Transverse colon (tissue), 4 donors: ENCODE results near the gene TRIM37. TPM values are rescaled to one million over a fixed set of nuclear protein-coding genes. Genes with fewer than 3 reads are reported as not detected.

ENCODE experiments used
- DNase-seq: peaks from one replicate; pipeline ENCODE4 v3.0.0-alpha.2; 2019
- H3K27ac ChIP-seq, 4 donors: fragments of 200-600 bp; sonication (generic); 2 replicates each; pipeline ENCODE4 v1.5.1; 2016 to 2018; ENCODE audit warnings: inconsistent platforms in 4 of 4
- H3K27me3 ChIP-seq: fragments of 200-600 bp; sonication (generic); 2 replicates; pipeline ENCODE4 v1.5.1; 2017; ENCODE audit warnings: inconsistent platforms
- H3K36me3 ChIP-seq, 4 donors: fragments of 200-600 bp; sonication (generic); 2 replicates each; pipeline ENCODE4 v1.5.1; 2017 to 2019; ENCODE audit warnings: inconsistent platforms in 4 of 4
- H3K4me1 ChIP-seq, 4 donors: fragments of 200-600 bp; sonication (generic); 2 replicates each; pipeline ENCODE4 v1.5.1; 2017 to 2020; ENCODE audit warnings: inconsistent platforms in 4 of 4
- H3K4me3 ChIP-seq, 4 donors: fragments of 200-600 bp; sonication (generic); 1 replicate in 1 of 4; 2 replicates in 3 of 4; pipeline versions ENCODE4 v1.5.1 to v1.6.1; 2017 to 2019; ENCODE audit warnings: inconsistent platforms in 4 of 4
- H3K9me3 ChIP-seq, 2 donors: fragments of 200-600 bp; sonication (generic); 2 replicates each; pipeline ENCODE4 v1.5.1; 2017 to 2019; ENCODE audit warnings: inconsistent platforms in 2 of 2
- CTCF ChIP-seq, 5 experiments: fragments of 200-600 bp in 3 of 5; fragments of 450-650 bp in 2 of 5; sonication (generic) in 3 of 5; IDR thresholded peaks; 1 replicate in 2 of 5; 2 replicates in 3 of 5; pipeline ENCODE4 v1.5.1; 2016 to 2017; ENCODE audit warnings: antibody characterized with exemption in 5 of 5, inconsistent platforms in 3 of 5, mild to moderate bottlenecking in 2 of 5, moderate library complexity in 1 of 5
- EP300 ChIP-seq: sonication (generic); formaldehyde crosslinking; IDR thresholded peaks from one replicate; pipeline ENCODE4 v1.6.1; 2017; ENCODE audit warnings: antibody characterized with exemption, low read depth
- POLR2A ChIP-seq: fragments of 450-650 bp; IDR thresholded peaks from one replicate; pipeline ENCODE4 v1.6.1; 2016; ENCODE audit warnings: antibody characterized with exemption, mild to moderate bottlenecking, moderate library complexity
- POLR2AphosphoS5 ChIP-seq, 3 donors: sonication (generic); formaldehyde crosslinking; IDR thresholded peaks; one replicate each; pipeline ENCODE4 v1.6.1; 2016; ENCODE audit warnings: antibody characterized with exemption in 3 of 3
- WGBS, 2 donors: methylation state at CpG; one replicate each; pipeline ENCODE4 v1.1.5; 2018; ENCODE audit warnings: low coverage in 1 of 2; 5-methylcytosine and 5-hydroxymethylcytosine counted together
- in situ Hi-C, 4 donors: fragments of 200-750 bp; cut with MboI; loops; one replicate each; pipeline versions ENCODE4 v1.15.0 to v1.15.1; 2017; ENCODE audit warnings: low sequenced_read_pairs in 3 of 4, low pct_ligation_motif_present in 1 of 4, low pct_unique_long_range_greater_than_20kb in 1 of 4
- intact Hi-C: fragments of 100-400 bp; cut with DNase I; formaldehyde crosslinking; loops from one replicate; pipeline ENCODE4 v1.15.1; 2023; ENCODE audit warnings: low total_unique reads
- total RNA-seq, 4 donors: library from RNA; depleted of rRNA; stranded (reverse); fragments of >200 nt; gene quantifications; one replicate each; pipeline ENCODE4 v1.1.0, GENCODE V29; 2016

The TRIM37 gene
- total RNA-seq, 4 donors from 2014 or later = 2.2 to 18.3 (median 14.7) TPM

DNA sequence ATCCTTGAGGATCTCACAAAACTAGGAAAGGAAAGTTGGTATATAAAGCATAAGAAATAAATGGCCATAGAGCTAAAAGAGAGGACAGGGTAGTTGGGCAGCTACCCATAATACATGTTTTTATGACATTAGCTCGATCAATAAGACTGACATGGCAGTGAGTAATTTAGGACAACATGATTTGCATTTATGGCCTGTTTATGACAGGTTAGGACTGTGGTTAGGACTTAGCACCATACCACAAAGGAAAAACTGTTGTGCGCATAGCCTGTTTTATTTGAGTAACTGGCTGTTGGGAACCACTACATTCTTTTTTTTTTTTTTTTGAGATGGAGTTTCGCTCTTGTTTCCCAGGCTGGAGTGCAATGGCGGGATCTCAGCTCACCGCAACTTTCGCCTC is 18.0 kb upstream of the TRIM37 start:
- H3K4me1 ChIP-seq = no peaks in the 10 kb centered on the region
- TF ChIP-seq POLR2AphosphoS5 (IDR thresholded peaks at IDR 0.05) (peak in 1 of 3 donors; percentile 20), CTCF (IDR thresholded peaks at IDR 0.05) (no peak)
- WGBS, 2 donors = 67 to 83% methylated on average over 6 of the region's 6 CpGs
- no peak overlapping the region for H3K27ac ChIP-seq
- H3K27me3 ChIP-seq = no peaks in the 10 kb centered on the region
- no peaks in the 10 kb centered on the region for H3K9me3 ChIP-seq
- H3K36me3 ChIP-seq = peaks cover 0 to 7% (median 0%) of the 10 kb centered on the region in 4 donors
- in situ Hi-C loops = no loop called here
- DNase-seq = no peak
- intact Hi-C loops = no loop called here
- no peak overlapping the region for H3K4me3 ChIP-seq

- TF ChIP-seq CTCF (IDR thresholded peaks at IDR 0.05) (no peak), EP300 (no peak), POLR2AphosphoS5 (IDR thresholded peaks at IDR 0.05) (no peak), POLR2A (no peak)
- no peak for DNase-seq
- in situ Hi-C loops (no loop called here), intact Hi-C loops (no loop called here)
- H3K4me1 ChIP-seq = no peaks in the 10 kb centered on the region
- WGBS, 2 donors = 95 to 100% methylated on average over 2 to 9 of the region's 9 CpGs
- no peaks in the 10 kb centered on the region for H3K27me3 ChIP-seq
- no peaks in the 10 kb centered on the region for H3K9me3 ChIP-seq
- H3K27ac ChIP-seq = no peak overlapping the region
- peaks cover 0 to 7% (median 0%) of the 10 kb centered on the region in 4 donors for H3K36me3 ChIP-seq
- no peak overlapping the region for H3K4me3 ChIP-seq
These were observed 15.3 kb upstream of the TRIM37 start for GRCh38 chr17:59121901-59122480.

GRCh38 chr17:59115474-59115873 is 8.8 kb upstream of the TRIM37 start:
- intact Hi-C loops = no loop called here
- no peak overlapping the region for H3K4me3 ChIP-seq
- in situ Hi-C loops = no loop called here
- no peak for DNase-seq
- no peak for TF ChIP-seq POLR2A
- TF ChIP-seq EP300 = no peak
- TF ChIP-seq POLR2AphosphoS5 (IDR thresholded peaks at IDR 0.05) = no peak
- no peak for TF ChIP-seq CTCF (IDR thresholded peaks at IDR 0.05)
- H3K4me1 ChIP-seq = no peaks in the 10 kb centered on the region
- H3K36me3 ChIP-seq = peaks cover 0 to 6% (median under 1%) of the 10 kb centered on the region in 4 donors
- H3K9me3 ChIP-seq = no peaks in the 10 kb centered on the region
- no peak overlapping the region for H3K27ac ChIP-seq
- no peaks in the 10 kb centered on the region for H3K27me3 ChIP-seq
- whole genome bisulfite sequencing, 2 donors = 91 to 99% methylated on average over 9 of the region's 9 CpGs

GRCh38 chr17:59111539-59111938 is 4.9 kb upstream of the TRIM37 start:
- intact Hi-C loops = no loop called here
- 80 to 87% methylated on average over 3 of the region's 3 CpGs for WGBS, 2 donors

More at GRCh38 chr17:59111539-59111938, 4.9 kb upstream of the TRIM37 start:
- no peak overlapping the region for H3K27ac ChIP-seq
- no peaks in the 10 kb centered on the region for H3K9me3 ChIP-seq
- no peak overlapping the region for H3K4me3 ChIP-seq
- TF ChIP-seq POLR2AphosphoS5 (IDR thresholded peaks at IDR 0.05) = no peak
- TF ChIP-seq EP300 = no peak
- TF ChIP-seq POLR2A = no peak
- no peak for TF ChIP-seq CTCF (IDR thresholded peaks at IDR 0.05)
- peaks cover 0 to 15% (median 6%) of the 10 kb centered on the region in 4 donors for H3K4me1 ChIP-seq
- DNase-seq = no peak
- peaks cover 0 to 1% (median 0%) of the 10 kb centered on the region in 4 donors for H3K36me3 ChIP-seq
- in situ Hi-C loops = no loop called here
- no peaks in the 10 kb centered on the region for H3K27me3 ChIP-seq
